GM23338 (cell line): ENCODE measurements around the gene SRD5A2. TPM values are rescaled to one million over a fixed set of nuclear protein-coding genes. Genes with fewer than 3 reads are reported as not detected.

ENCODE experiments used
- ATAC-seq: fragments of 200-7000 bp; cut with Tn5 transposase; 3 replicates; pipeline ENCODE4 v1.9.1; 2020
- DNase-seq: peaks from one replicate; pipeline ENCODE4 v3.0.0-alpha.2; 2015; ENCODE audit warnings: low spot score
- H2AFZ ChIP-seq: fragments of 200-600 bp; sonication (generic); 2 replicates; pipeline ENCODE4 v1.8.0; 2016; ENCODE audit warnings: antibody characterized with exemption, mild to moderate bottlenecking, moderate library complexity
- H3F3A ChIP-seq: fragments of 200-600 bp; sonication (generic); replicated peaks from 2 replicates; pipeline ENCODE4 v1.8.0; 2017; ENCODE audit warnings: antibody characterized with exemption, mixed run types, low read depth
- H3K27ac ChIP-seq: fragments of 200-600 bp; sonication (generic); 2 replicates; pipeline ENCODE4 v1.6.1; 2016; ENCODE audit warnings: low read depth
- H3K27me3 ChIP-seq: fragments of 200-600 bp; sonication (generic); 2 replicates; pipeline ENCODE4 v1.8.0; 2016; ENCODE audit warnings: mild to moderate bottlenecking, mixed run types, moderate library complexity; ENCODE audit not compliant: insufficient read depth
- H3K36me3 ChIP-seq: fragments of 200-600 bp; sonication (generic); 2 replicates; pipeline ENCODE4 v1.8.0; 2016; ENCODE audit warnings: mild to moderate bottlenecking; ENCODE audit not compliant: insufficient read depth
- H3K4me1 ChIP-seq: fragments of 200-600 bp; sonication (generic); 2 replicates; pipeline ENCODE4 v1.8.0; 2016; ENCODE audit warnings: mild to moderate bottlenecking, moderate library complexity; ENCODE audit not compliant: insufficient read depth
- H3K4me2 ChIP-seq: fragments of 200-600 bp; sonication (generic); 2 replicates; pipeline ENCODE4 v1.7.1; 2017; ENCODE audit warnings: mixed run types
- H3K4me3 ChIP-seq: fragments of 200-600 bp; sonication (generic); 2 replicates; pipeline ENCODE4 v1.6.1; 2016; ENCODE audit warnings: mixed run types
- H3K79me2 ChIP-seq: fragments of 200-600 bp; sonication (generic); replicated peaks from 2 replicates; pipeline ENCODE4 v1.8.0; 2017; ENCODE audit warnings: mild to moderate bottlenecking; ENCODE audit not compliant: insufficient read depth
- H3K9me2 ChIP-seq: fragments of 200-600 bp; sonication (generic); 2 replicates; pipeline ENCODE4 v1.8.0; 2017; ENCODE audit not compliant: insufficient read depth
- H4K20me1 ChIP-seq: fragments of 200-600 bp; sonication (generic); replicated peaks from 2 replicates; pipeline ENCODE4 v1.8.0; 2017; ENCODE audit warnings: mild to moderate bottlenecking; ENCODE audit not compliant: insufficient read depth
- H3K27ac Mint-ChIP-seq: 2 replicates; pipeline ENCODE4 v1.8.0; 2020; ENCODE audit warnings: inconsistent platforms, mild to moderate bottlenecking, moderate library complexity, mixed read lengths
- H3K27me3 Mint-ChIP-seq: 3 replicates; pipeline ENCODE4 v1.8.0; 2022; ENCODE audit warnings: low read depth, mild to moderate bottlenecking, moderate library complexity, mixed read lengths, inconsistent platforms; ENCODE audit not compliant: insufficient read depth, poor library complexity
- H3K36me3 Mint-ChIP-seq: 3 replicates; pipeline ENCODE4 v1.8.0; 2021; ENCODE audit warnings: low read depth, mild to moderate bottlenecking, inconsistent platforms, moderate library complexity, mixed read lengths
- H3K4me1 Mint-ChIP-seq: 3 replicates; pipeline ENCODE4 v1.8.0; 2020; ENCODE audit warnings: mild to moderate bottlenecking, inconsistent platforms, mixed read lengths
- H3K4me3 Mint-ChIP-seq: 3 replicates; pipeline ENCODE4 v1.8.0; 2021; ENCODE audit warnings: moderate library complexity, mild to moderate bottlenecking, inconsistent platforms, mixed read lengths
- H3K9me3 Mint-ChIP-seq: 3 replicates; pipeline ENCODE4 v1.8.0; 2020; ENCODE audit warnings: moderate library complexity, mild to moderate bottlenecking, inconsistent platforms, mixed read lengths
- CREB1 ChIP-seq: fragments of 250-450 bp; sonication (Bioruptor Pico); IDR thresholded peaks from 2 replicates; pipeline ENCODE4 v1.5.0; 2020; ENCODE audit warnings: low read depth, mild to moderate bottlenecking, moderate library complexity
- EZH2 ChIP-seq: fragments of 200-600 bp; sonication (generic); IDR thresholded peaks from one replicate; pipeline ENCODE4 v1.8.0; 2017; ENCODE audit warnings: antibody characterized with exemption, mild to moderate bottlenecking, low read depth; ENCODE audit not compliant: unreplicated experiment
- NANOG ChIP-seq: IDR thresholded peaks from 2 replicates; pipeline ENCODE4 v1.6.1; 2016; ENCODE audit warnings: antibody characterized with exemption, borderline replicate concordance
- POLR2AphosphoS5 ChIP-seq: IDR thresholded peaks from 2 replicates; pipeline ENCODE4 v1.6.1; 2016; ENCODE audit warnings: antibody characterized with exemption, low read depth
- ZNF114 ChIP-seq: fragments of 250-450 bp; sonication (Bioruptor Pico); IDR thresholded peaks from 2 replicates; pipeline ENCODE4 v1.5.0; 2020; ENCODE audit warnings: mild to moderate bottlenecking, moderate library complexity
- polyA plus RNA-seq: library from polyadenylated mRNA; unstranded; fragments of >200 nt; fragmentation: Nextera tagmentation; extraction: Ambion mirVana; gene quantifications from 2 replicates; pipeline ENCODE4 v1.2.1, GENCODE V29; 2016
- total RNA-seq: library from RNA; depleted of rRNA; stranded (reverse); fragments of >200 nt; shearing (Covaris generic); gene quantifications from 2 replicates; pipeline ENCODE4 v1.2.3, GENCODE V29; 2014
- TF ChIP-seq, protein P1 (sequence below): fragments of 250-450 bp; sonication (Bioruptor Pico); IDR thresholded peaks from 2 replicates; pipeline ENCODE4 v1.5.0; 2020; ENCODE audit warnings: mild to moderate bottlenecking, moderate library complexity
- TF ChIP-seq, protein P2 (sequence below), 2 experiments: fragments of 200-600 bp in 1 of 2; sonication (generic) in 1 of 2; conservative IDR thresholded peaks; 2 replicates each; pipeline versions ENCODE4 v1.5.1 to v1.6.1; 2016 to 2017; ENCODE audit warnings: antibody characterized with exemption in 2 of 2, low read depth in 2 of 2, mild to moderate bottlenecking in 2 of 2, moderate library complexity in 1 of 2

Gene SRD5A2
- total and polyA plus RNA-seq, 2 experiments from 2014 or later = 0.03 to 0.05 TPM

DNA sequence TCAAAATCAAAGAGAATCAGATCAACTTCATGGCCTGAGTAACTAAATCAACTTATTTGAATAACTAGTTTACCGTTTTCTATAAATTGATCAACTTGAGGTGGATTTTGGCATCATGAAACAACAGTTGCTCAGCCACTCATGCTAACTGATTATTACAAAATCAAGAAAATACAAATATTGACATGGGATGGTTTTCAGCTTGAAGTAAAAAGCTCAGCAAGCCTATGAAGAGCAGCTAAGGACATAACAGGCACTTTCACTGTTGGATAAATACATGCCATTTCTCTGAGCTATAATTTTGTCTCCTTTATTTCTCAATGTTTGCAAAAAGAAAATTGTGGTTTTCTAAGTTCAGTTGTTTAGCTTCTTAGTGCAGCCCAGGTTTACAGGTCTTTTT lies 18.9 kb downstream of the SRD5A2 start (continued):
- TF ChIP-seq, protein P1, sequence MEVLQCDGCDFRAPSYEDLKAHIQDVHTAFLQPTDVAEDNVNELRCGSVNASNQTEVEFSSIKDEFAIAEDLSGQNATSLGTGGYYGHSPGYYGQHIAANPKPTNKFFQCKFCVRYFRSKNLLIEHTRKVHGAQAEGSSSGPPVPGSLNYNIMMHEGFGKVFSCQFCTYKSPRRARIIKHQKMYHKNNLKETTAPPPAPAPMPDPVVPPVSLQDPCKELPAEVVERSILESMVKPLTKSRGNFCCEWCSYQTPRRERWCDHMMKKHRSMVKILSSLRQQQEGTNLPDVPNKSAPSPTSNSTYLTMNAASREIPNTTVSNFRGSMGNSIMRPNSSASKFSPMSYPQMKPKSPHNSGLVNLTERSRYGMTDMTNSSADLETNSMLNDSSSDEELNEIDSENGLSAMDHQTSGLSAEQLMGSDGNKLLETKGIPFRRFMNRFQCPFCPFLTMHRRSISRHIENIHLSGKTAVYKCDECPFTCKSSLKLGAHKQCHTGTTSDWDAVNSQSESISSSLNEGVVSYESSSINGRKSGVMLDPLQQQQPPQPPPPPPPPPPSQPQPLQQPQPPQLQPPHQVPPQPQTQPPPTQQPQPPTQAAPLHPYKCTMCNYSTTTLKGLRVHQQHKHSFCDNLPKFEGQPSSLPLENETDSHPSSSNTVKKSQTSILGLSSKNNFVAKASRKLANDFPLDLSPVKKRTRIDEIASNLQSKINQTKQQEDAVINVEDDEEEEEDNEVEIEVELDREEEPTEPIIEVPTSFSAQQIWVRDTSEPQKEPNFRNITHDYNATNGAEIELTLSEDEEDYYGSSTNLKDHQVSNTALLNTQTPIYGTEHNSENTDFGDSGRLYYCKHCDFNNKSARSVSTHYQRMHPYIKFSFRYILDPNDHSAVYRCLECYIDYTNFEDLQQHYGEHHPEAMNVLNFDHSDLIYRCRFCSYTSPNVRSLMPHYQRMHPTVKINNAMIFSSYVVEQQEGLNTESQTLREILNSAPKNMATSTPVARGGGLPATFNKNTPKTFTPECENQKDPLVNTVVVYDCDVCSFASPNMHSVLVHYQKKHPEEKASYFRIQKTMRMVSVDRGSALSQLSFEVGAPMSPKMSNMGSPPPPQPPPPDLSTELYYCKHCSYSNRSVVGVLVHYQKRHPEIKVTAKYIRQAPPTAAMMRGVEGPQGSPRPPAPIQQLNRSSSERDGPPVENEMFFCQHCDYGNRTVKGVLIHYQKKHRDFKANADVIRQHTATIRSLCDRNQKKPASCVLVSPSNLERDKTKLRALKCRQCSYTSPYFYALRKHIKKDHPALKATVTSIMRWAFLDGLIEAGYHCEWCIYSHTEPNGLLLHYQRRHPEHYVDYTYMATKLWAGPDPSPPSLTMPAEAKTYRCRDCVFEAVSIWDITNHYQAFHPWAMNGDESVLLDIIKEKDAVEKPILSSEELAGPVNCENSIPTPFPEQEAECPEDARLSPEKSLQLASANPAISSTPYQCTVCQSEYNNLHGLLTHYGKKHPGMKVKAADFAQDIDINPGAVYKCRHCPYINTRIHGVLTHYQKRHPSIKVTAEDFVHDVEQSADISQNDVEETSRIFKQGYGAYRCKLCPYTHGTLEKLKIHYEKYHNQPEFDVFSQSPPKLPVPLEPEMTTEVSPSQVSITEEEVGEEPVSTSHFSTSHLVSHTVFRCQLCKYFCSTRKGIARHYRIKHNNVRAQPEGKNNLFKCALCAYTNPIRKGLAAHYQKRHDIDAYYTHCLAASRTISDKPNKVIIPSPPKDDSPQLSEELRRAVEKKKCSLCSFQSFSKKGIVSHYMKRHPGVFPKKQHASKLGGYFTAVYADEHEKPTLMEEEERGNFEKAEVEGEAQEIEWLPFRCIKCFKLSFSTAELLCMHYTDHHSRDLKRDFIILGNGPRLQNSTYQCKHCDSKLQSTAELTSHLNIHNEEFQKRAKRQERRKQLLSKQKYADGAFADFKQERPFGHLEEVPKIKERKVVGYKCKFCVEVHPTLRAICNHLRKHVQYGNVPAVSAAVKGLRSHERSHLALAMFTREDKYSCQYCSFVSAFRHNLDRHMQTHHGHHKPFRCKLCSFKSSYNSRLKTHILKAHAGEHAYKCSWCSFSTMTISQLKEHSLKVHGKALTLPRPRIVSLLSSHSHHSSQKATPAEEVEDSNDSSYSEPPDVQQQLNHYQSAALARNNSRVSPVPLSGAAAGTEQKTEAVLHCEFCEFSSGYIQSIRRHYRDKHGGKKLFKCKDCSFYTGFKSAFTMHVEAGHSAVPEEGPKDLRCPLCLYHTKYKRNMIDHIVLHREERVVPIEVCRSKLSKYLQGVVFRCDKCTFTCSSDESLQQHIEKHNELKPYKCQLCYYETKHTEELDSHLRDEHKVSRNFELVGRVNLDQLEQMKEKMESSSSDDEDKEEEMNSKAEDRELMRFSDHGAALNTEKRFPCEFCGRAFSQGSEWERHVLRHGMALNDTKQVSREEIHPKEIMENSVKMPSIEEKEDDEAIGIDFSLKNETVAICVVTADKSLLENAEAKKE (CRISPR knock-in tag) = no peak
- TF ChIP-seq ZNF114 (CRISPR knock-in tag) = no peak
- no peak for TF ChIP-seq CREB1 (CRISPR knock-in tag)
- no peak for TF ChIP-seq POLR2AphosphoS5
- no peak for TF ChIP-seq NANOG
- TF ChIP-seq EZH2 = no peak

DNA sequence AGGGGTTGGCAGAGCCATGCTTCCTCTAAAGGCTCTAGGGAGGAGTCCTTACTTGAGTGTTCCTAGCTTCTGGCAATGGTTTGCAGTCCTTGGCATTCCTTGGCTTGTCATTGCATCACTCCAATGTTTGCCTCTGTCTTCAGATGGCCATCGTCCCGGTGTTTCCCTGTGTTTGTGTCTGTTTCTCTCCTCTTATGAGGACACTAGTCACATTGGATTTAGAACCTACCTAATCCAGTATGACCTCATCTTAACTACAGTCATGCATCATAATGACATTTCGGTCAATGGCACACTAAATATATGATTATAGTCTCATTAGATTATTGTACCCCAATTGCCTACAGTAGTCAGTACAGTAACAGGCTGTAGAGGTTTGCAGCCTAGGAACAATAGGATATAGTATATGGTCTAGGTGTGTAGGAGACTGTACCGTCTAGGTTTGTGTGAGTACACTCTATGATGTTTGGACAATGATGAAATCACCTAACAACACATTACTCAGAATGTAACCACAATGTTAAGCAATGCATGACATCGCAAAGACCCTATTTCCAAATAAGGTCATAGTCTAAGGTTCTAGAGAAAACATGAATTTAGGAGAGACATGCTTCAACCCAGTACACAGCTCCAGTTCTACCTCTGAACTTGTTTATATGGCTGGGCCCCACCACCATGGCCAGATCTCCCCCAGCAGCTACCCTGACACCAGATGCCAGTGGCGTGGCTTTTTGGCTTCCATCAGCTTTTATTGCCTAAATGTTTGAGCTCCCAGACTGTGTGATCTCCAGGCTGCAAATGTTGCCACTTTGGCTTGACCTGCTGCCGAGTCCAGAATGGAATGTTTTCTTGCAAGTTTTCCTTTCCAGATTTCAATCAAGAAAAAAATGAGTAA lies 22.1 kb downstream of the SRD5A2 start:
- DNase-seq = no peak
- no peak for ATAC-seq
- H3K9me3 Mint-ChIP-seq = peaks cover 20% of the 10 kb centered on the region; the same call in 2 of the 3 replicates
- TF ChIP-seq, protein P2, sequence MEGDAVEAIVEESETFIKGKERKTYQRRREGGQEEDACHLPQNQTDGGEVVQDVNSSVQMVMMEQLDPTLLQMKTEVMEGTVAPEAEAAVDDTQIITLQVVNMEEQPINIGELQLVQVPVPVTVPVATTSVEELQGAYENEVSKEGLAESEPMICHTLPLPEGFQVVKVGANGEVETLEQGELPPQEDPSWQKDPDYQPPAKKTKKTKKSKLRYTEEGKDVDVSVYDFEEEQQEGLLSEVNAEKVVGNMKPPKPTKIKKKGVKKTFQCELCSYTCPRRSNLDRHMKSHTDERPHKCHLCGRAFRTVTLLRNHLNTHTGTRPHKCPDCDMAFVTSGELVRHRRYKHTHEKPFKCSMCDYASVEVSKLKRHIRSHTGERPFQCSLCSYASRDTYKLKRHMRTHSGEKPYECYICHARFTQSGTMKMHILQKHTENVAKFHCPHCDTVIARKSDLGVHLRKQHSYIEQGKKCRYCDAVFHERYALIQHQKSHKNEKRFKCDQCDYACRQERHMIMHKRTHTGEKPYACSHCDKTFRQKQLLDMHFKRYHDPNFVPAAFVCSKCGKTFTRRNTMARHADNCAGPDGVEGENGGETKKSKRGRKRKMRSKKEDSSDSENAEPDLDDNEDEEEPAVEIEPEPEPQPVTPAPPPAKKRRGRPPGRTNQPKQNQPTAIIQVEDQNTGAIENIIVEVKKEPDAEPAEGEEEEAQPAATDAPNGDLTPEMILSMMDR (conservative IDR thresholded peaks at IDR 0.05; ENCODE audit: low read depth in 2 of 2) = no peak

More for the DNA sequence above, 22.1 kb downstream of the SRD5A2 start:
- H3K79me2 ChIP-seq = no peaks in the 10 kb centered on the region
- H2AFZ ChIP-seq = no peak overlapping the region
- H3K9me2 ChIP-seq = peaks cover 4% of the 10 kb centered on the region; the same call in 1 of the 2 replicates
- Mint-ChIP-seq H3K4me1 (no peaks in the 10 kb centered on the region), H3K4me3 (no peak overlapping the region), H3K36me3 (no peaks in the 10 kb centered on the region), H3K27ac (no peak overlapping the region; the same call in 1 of the 2 replicates), H3K27me3 (no peaks in the 10 kb centered on the region)
- H4K20me1 ChIP-seq = no peaks in the 10 kb centered on the region
- no peaks in the 10 kb centered on the region for H3K4me1 ChIP-seq
- H3K36me3 ChIP-seq = no peaks in the 10 kb centered on the region
- no peak overlapping the region for H3K4me2 ChIP-seq
- H3K27me3 ChIP-seq = no peaks in the 10 kb centered on the region
- no peak overlapping the region for H3K27ac ChIP-seq
- no peaks in the 10 kb centered on the region for H3F3A ChIP-seq
- H3K4me3 ChIP-seq = no peak overlapping the region
